ENCODE data around the gene NAT8L.

- TF ChIP-seq CTCF (IDR thresholded peaks at IDR 0.05) (no peak), EZH2 (IDR thresholded peaks at IDR 0.05; ENCODE audit: borderline replicate concordance, insufficient read depth, low read depth, low read length, poor library complexity, severe bottlenecking) (no peak)
These were observed 23.0 kb downstream of the NAT8L start for GRCh38 chr4:2082118-2082517.
